ENCODE data around the gene DNASE1L3.

DNA sequence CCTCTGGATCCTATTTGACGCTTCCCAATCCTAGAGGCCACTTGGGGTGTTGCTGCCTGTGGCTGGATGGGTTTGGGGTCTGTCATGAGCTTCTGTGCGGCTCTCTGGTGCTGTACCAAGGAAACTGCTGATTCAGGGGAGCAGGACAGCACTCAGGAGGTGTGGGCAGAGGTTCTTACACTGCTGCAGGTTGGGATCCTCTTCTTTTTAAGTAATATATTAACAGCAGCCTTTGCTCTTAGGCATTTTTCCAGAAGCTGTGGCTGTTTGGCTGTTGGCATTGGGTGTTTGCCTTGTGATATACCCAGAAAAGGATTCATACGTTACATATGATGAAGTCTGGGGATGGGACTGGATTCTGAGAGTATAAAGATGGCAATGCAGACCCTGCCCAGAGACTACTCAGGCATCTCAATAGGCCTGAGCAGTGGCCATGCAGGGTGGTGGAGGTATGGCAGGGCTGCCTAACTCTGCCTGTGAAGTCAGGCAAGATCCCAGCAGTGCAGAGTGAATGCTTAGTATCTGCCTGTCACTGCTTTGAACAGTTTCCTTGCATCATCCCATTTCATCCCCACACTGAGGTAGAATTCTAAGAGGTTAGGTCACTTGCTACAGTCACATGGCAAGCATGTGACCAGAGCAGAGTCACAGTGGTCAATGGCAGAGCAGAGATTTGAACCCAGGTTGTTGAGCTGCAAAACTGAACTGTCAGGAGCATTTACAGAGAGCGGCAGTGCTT lies 30.7 kb upstream of the DNASE1L3 start:
- no peak for TF ChIP-seq GATA2 (IDR thresholded peaks at IDR 0.05; ENCODE audit: low read depth, low read length)
- TF ChIP-seq GATA3 (IDR thresholded peaks at IDR 0.05; ENCODE audit: low read depth, low read length): no peak

Measured in SH-SY5Y (cell line).